Heart right ventricle (tissue), 16 donors: ENCODE data around the gene ZMYND15. TPM values are rescaled to one million over a fixed set of nuclear protein-coding genes. Genes with fewer than 3 reads are reported as not detected.

Experiments
- ATAC-seq, 8 donors: fragments of 200-7000 bp; cut with Tn5 transposase; one replicate each; pipeline ENCODE4 v1.9.1; 2020; ENCODE audit warnings: mild to moderate bottlenecking in 8 of 8, moderate library complexity in 8 of 8, moderate number of reproducible peaks in 1 of 8
- DNase-seq, 2 donors: peaks; one replicate each; pipeline ENCODE4 v3.0.0-alpha.2; 2020
- H3K27ac ChIP-seq, 10 donors: fragments of 200-600 bp; sonication (generic) in 2 of 10; one replicate each; pipeline versions ENCODE4 v1.5.0 to v1.8.0; 2020 to 2022; ENCODE audit warnings: mild to moderate bottlenecking in 3 of 10
- H3K27me3 ChIP-seq, 7 donors: fragments of 200-600 bp; one replicate each; pipeline ENCODE4 v1.8.0; 2021 to 2022; ENCODE audit warnings: mild to moderate bottlenecking in 2 of 7
- H3K36me3 ChIP-seq, 9 donors: fragments of 200-600 bp; sonication (generic) in 1 of 9; one replicate each; pipeline versions ENCODE4 v1.5.0 to v1.8.0; 2020 to 2022; ENCODE audit warnings: mild to moderate bottlenecking in 2 of 9
- H3K4me1 ChIP-seq, 9 donors: fragments of 200-600 bp; sonication (generic) in 1 of 9; one replicate each; pipeline versions ENCODE4 v1.5.0 to v1.8.0; 2020 to 2022; ENCODE audit warnings: mild to moderate bottlenecking in 4 of 9
- H3K4me3 ChIP-seq, 10 donors: fragments of 200-600 bp; sonication (generic) in 2 of 10; one replicate each; pipeline versions ENCODE4 v1.5.0 to v1.8.0; 2020 to 2022; ENCODE audit warnings: mild to moderate bottlenecking in 7 of 10, moderate library complexity in 2 of 10
- H3K9me3 ChIP-seq, 11 donors: fragments of 200-600 bp in 10 of 11; sonication (generic) in 2 of 11; one replicate each; pipeline versions ENCODE4 v1.5.0 to v1.8.0; 2013 to 2022; ENCODE audit warnings: mild to moderate bottlenecking in 2 of 11, control low read depth in 1 of 11, moderate library complexity in 1 of 11
- WGBS, 2 donors: extraction: QIAGEN DNeasy Blood & Tissue Kit; methylation state at CpG; one replicate each; pipeline ENCODE4 v1.1.7; 2013; ENCODE audit warnings: inconsistent platforms in 1 of 2; 5-methylcytosine and 5-hydroxymethylcytosine counted together
- intact Hi-C, 10 donors: fragments of 100-400 bp; cut with DNase I; formaldehyde crosslinking; loops; one replicate each; pipeline versions ENCODE4 v1.11.1 to v1.14.2; 2022
- polyA plus RNA-seq, 2 donors: library from polyadenylated mRNA; stranded (reverse); fragments of 200-250 nt; gene quantifications; one replicate each; pipeline ENCODE4 v1.2.3, GENCODE V29; 2013
- total RNA-seq, 10 donors: library from RNA; stranded (reverse); fragmentation: NEBNext Ultra II Directional in 3 of 10; extraction: Animal tissue kit (Norgen Biotek cat#: 25700) in 3 of 10; gene quantifications; one replicate each; pipeline versions ENCODE4 v1.2.1 to v1.2.4, GENCODE V29; 2021 to 2023
- TF ChIP-seq, protein P1 (sequence below), 9 donors: fragments of 200-600 bp; sonication (generic) in 2 of 9; IDR thresholded peaks; one replicate each; pipeline versions ENCODE4 v1.5.0 to v1.8.0; 2021 to 2022; ENCODE audit warnings: antibody characterized with exemption in 9 of 9, mild to moderate bottlenecking in 5 of 9, moderate library complexity in 1 of 9
- donor health status: Arrhythmogenic right ventricular cardiomyopathy.
- donor health status: ischemic (EF 13 %, LVEDD 7.1; RV severe dilation, severe dysfunction).
- donor health status: healthy with polysubstance abuse.
- donor health status: DM: no; HTN: yes; CAD: no.
- donor health status: DM: no; HTN: no; CAD: no.
- donor health status: ischemic (EF 25% LVEDD 6.9; RV normal size, moderate dysfunction).
- donor health status: ischemic (EF 25% LVEDD 5.7; RV mildly dilated, moderate dysfunction).
- donor health status: healthy.
- donor health status: DM: yes; HTN: yes; CAD: no.
- donor health status: Ischemic cardiomyopathy.
- donor health status: ischemic (EF 35%, LVEDD 5.7; RV mildly dilated, moderate dysfunction).
- donor health status: nonischemic (EF 11% LVEDD 7.7; RV severe dilation, severe dysfunction).
- donor health status: DM: yes; HTN: yes; CAD: no.
- donor health status: PGD.
- donor health status: ischemic (EF 29% LVEDD 5.4; RV normal size, mild dysfunction).
- donor health status: nonischemic (EF 23%, LVEDD 6.1; RV moderate dilation, normal function).

Gene ZMYND15
- total and polyA plus RNA-seq, 12 donors: 0.15 to 2.1 (median 0.32) TPM; not detected in 1

DNA sequence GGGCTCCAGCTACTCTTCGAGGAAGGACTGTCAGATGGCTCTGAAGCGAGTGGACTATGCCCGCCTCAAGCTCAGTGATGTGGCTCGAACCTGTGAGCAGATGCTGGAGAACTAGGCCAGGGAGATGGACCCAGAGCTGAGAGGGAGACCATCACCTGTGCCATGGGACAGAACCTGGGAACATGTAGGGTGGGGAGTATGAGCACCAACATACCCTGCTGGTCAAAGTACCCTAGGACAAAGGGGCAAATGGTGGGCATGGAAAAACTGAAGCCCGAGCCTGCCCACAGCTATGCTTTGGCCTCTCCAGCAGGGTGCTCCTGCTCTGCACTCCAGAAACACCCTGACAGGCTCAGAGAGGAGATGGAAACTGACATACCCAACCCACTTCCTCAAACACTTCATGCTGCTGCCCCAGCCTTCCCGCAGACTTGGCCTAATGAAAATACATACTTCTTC lies 6.5 kb upstream of the ZMYND15 start:
- Histone ChIP-seq H3K9me3 (no peaks in the 10 kb centered on the region), H3K36me3 (peaks cover 0 to 27% (median 0%) of the 10 kb centered on the region in 9 donors), H3K27me3 (peaks cover 0 to 10% (median 0%) of the 10 kb centered on the region in 7 donors), H3K27ac (peak overlapping the region in 5 of 10 donors; percentile 15 to 90 (median 39)), H3K4me1 (peaks cover 3 to 66% (median 15%) of the 10 kb centered on the region in 9 donors), H3K4me3 (no peak overlapping the region)
- intact Hi-C loops: loop anchor here in 9 of 10 donors (5.0 to 10.0 kb wide), 5 partner anchors 52 to 154 kb away; partner anchors contain the start of genes GLTPD2 (in 6 of the 9) and VMO1 (in 6 of the 9)
- TF ChIP-seq, protein P1, sequence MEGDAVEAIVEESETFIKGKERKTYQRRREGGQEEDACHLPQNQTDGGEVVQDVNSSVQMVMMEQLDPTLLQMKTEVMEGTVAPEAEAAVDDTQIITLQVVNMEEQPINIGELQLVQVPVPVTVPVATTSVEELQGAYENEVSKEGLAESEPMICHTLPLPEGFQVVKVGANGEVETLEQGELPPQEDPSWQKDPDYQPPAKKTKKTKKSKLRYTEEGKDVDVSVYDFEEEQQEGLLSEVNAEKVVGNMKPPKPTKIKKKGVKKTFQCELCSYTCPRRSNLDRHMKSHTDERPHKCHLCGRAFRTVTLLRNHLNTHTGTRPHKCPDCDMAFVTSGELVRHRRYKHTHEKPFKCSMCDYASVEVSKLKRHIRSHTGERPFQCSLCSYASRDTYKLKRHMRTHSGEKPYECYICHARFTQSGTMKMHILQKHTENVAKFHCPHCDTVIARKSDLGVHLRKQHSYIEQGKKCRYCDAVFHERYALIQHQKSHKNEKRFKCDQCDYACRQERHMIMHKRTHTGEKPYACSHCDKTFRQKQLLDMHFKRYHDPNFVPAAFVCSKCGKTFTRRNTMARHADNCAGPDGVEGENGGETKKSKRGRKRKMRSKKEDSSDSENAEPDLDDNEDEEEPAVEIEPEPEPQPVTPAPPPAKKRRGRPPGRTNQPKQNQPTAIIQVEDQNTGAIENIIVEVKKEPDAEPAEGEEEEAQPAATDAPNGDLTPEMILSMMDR (IDR thresholded peaks at IDR 0.05): peak in 2 of 9 donors; percentile 28 to 35
- DNase-seq (no peak), ATAC-seq (no peak)
- WGBS, 2 donors: 81 to 83% methylated on average over 6 of the region's 6 CpGs

DNA sequence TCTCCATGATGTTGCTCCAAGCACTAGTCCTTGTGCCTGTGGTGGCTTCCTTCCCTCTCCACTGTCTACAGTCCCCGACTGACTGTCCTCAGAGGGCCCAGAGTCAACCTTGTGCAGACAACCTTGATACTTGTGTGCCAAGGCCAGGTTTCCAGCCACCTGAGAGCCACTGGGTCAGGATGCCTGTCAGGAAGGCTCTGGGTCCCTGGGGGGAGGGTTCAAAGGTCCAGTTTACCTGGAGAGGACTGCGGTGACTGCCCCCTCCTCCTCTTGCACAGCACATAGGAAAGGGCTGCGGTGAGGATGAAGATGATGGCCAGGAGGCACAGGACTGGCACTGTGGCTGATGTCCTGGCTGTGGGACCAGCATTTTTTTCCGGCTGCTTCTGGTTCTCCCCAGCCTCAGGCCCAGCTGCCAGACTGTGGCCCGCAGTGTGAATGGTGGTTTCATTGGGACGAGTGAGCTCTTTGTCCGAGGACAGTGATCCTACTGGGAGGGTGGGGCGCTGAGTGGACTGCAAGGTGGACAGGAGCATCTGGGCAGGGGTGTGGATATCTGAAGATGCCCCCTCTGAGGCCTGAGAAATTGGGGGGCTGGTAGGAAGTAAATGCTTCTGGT lies 4.7 kb upstream of the ZMYND15 start:
- H3K4me1 ChIP-seq: peaks cover 5 to 79% (median 23%) of the 10 kb centered on the region in 9 donors
- TF ChIP-seq, protein P1 (IDR thresholded peaks at IDR 0.05): no peak
- peak overlapping the region in 2 of 10 donors; percentile 25 to 90 for H3K27ac ChIP-seq
- no peaks in the 10 kb centered on the region for H3K9me3 ChIP-seq
- H3K27me3 ChIP-seq: peaks cover 0 to 21% (median 0%) of the 10 kb centered on the region in 7 donors
- intact Hi-C loops: loop anchor here (5.0 to 10.0 kb wide), 5 partner anchors 50 to 152 kb away; partner anchors contain the start of genes GLTPD2 (in 6 of the 10) and VMO1 (in 6 of the 10)
- peaks cover 0 to 27% (median 0%) of the 10 kb centered on the region in 9 donors for H3K36me3 ChIP-seq
- DNase-seq (no peak), ATAC-seq (no peak)
- 88 to 91% methylated on average over 8 of the region's 8 CpGs for WGBS, 2 donors
- H3K4me3 ChIP-seq: no peak overlapping the region

DNA sequence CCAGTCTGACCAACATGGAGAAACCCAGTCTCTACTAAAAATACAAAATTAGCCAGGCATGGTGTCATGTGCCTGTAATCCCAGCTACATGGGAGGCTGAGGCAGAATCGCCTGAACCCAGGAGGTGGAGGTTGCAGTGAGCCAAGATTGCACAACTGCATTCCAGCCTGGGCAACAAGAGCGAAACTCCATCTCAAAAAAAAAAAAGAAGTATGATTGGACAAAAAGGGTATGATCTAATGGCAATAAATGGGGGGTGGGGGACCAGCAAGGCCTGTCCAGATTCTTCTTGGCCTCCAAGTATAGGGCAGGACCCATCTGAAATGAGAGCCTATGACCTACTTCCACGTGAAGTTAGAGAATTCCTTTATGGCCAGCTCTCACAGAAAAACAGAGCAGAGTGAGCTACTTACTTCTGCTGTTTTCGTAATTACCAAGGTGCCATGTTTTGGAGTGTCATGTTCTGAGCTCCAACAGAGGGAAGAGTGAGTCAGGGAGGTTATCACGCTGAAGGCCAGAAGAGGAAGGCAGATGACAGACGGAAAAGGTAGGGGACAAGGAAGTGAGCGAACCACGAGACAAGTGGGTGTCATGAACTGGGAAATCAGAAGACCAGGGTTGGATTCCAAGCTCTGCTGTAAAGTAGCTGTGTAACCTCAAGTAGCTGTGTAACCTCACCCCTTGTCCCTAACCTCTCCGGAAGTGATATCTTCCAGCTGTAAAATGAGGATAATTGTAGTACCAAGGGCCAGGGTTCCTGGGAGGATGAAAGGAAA lies 3.6 kb upstream of the ZMYND15 start:
- WGBS, 2 donors: 75 to 76% methylated on average over 9 of the region's 9 CpGs
- H3K4me1 ChIP-seq: peaks cover 2 to 74% (median 18%) of the 10 kb centered on the region in 9 donors
- H3K36me3 ChIP-seq: peaks cover 0 to 27% (median 0%) of the 10 kb centered on the region in 9 donors
- intact Hi-C loops: loop anchor here in 6 of 10 donors (5.0 to 10.0 kb wide), 3 partner anchors 49 to 151 kb away; partner anchors contain the start of genes GLTPD2 (in 2 of the 6) and VMO1 (in 2 of the 6)
- peak overlapping the region in 4 of 10 donors; percentile 0 to 90 (median 12) for H3K27ac ChIP-seq
- TF ChIP-seq, protein P1 (IDR thresholded peaks at IDR 0.05): no peak
- H3K27me3 ChIP-seq: peaks cover 0 to 29% (median 0%) of the 10 kb centered on the region in 7 donors
- no peaks in the 10 kb centered on the region for H3K9me3 ChIP-seq
- no peak for DNase-seq
- H3K4me3 ChIP-seq: no peak overlapping the region
- peak in 1 of 8 donors; percentile 3 for ATAC-seq
